Testis (tissue), 3 donors: Measurements from ENCODE around the gene ATG7. TPM values are rescaled to one million over a fixed set of nuclear protein-coding genes. Genes with fewer than 3 reads are reported as not detected.
"Not testable (repeated sequence)": the region's sequence is repeated elsewhere in the genome, so short reads cannot be mapped to it uniquely, and the experiment has no call there.

Experiments used
- DNase-seq: peaks from one replicate; pipeline ENCODE4 v3.0.0-alpha.2; 2019
- H3K27ac ChIP-seq, 2 donors: fragments of 200-600 bp; sonication (generic); one replicate each; pipeline ENCODE4 v1.5.1; 2019
- H3K27me3 ChIP-seq: fragments of 200-600 bp; sonication (generic); one replicate; pipeline ENCODE4 v1.5.1; 2019
- H3K36me3 ChIP-seq: fragments of 200-600 bp; sonication (generic); one replicate; pipeline ENCODE4 v1.5.1; 2017; ENCODE audit warnings: low read depth; ENCODE audit errors: missing control alignments
- H3K4me1 ChIP-seq: fragments of 200-600 bp; sonication (generic); one replicate; pipeline ENCODE4 v1.5.1; 2019
- H3K4me3 ChIP-seq, 2 donors: fragments of 200-600 bp; sonication (generic); one replicate each; pipeline ENCODE4 v1.5.1; 2017 to 2019
- H3K9me3 ChIP-seq: fragments of 200-600 bp; sonication (generic); one replicate; pipeline ENCODE4 v1.5.1; 2017
- POLR2A ChIP-seq: fragments of 450-650 bp; IDR thresholded peaks from one replicate; pipeline ENCODE4 v1.6.1; 2017; ENCODE audit warnings: antibody characterized with exemption, mild to moderate bottlenecking, moderate library complexity
- WGBS, 2 donors: methylation state at CpG; one replicate each; pipeline ENCODE4 v1.1.5; 2018; 5-methylcytosine and 5-hydroxymethylcytosine counted together
- intact Hi-C: fragments of 100-400 bp; cut with DNase I; formaldehyde crosslinking; loops from one replicate; pipeline ENCODE4 v1.15.1; 2023; ENCODE audit warnings: low total_unique reads
- polyA plus RNA-seq: library from polyadenylated mRNA; stranded (reverse); fragments of 350-450 nt; fragmentation: Illumina TruSeq; extraction: RNeasy Lipid Tissue Mini Kit (QIAGEN cat#74804); gene quantifications from one replicate; pipeline ENCODE4 v1.2.3, GENCODE V29; 2014; ENCODE audit warnings: low read depth, low replicate concordance; ENCODE audit not compliant: insufficient read depth
- total RNA-seq, 2 donors: library from RNA; depleted of rRNA; stranded (reverse); fragments of >200 nt; gene quantifications; one replicate each; pipeline ENCODE4 v1.2.3, GENCODE V29; 2016
- TF ChIP-seq, protein P1 (sequence below), 3 experiments: fragments of 450-650 bp in 2 of 3; fragments of 200-600 bp in 1 of 3; sonication (generic) in 1 of 3; IDR thresholded peaks; one replicate each; pipeline ENCODE4 v1.5.1; 2016 to 2019; ENCODE audit warnings: antibody characterized with exemption in 3 of 3, mild to moderate bottlenecking in 2 of 3, moderate library complexity in 1 of 3

The ATG7 gene
- total and polyA plus RNA-seq, 3 donors from 2014 or later: 52.9 to 95.4 (median 86.0) TPM

DNA sequence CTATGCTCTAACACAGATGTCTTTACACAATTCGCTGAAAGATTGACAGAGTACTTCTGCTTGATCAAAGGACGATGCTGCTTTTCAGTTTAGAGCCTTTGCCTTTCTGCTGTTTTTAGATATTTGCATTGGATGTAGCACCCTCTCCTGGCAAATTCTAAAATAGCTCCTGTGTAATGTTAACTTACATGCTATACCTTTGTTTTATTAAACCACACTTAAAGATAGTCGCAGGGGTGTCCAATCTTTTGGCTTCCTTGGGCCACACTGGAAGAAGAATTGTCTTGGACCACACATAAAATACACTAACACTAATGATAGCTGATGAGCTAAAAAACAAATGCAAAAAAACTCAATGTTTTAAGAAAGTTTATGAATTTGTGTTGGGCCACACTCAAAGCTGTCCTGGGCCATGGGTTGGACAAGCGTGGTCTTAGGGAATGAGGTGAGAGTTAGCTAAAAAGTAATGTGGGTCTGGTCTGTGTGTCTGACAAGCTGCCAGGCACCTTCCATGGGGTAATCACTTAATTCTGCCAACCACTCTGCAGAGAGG lies 62.9 kb downstream of the ATG7 start:
- no peaks in the 10 kb centered on the region for H3K4me1 ChIP-seq
- H3K9me3 ChIP-seq: no peaks in the 10 kb centered on the region
- 56 to 62% methylated on average over 4 of the region's 4 CpGs for WGBS, 2 donors
- intact Hi-C loops: loop anchor here (10.0 kb wide), 1 partner anchor 280 kb away; no protein-coding TSS in a partner anchor
- no peaks in the 10 kb centered on the region for H3K36me3 ChIP-seq
- H3K27ac ChIP-seq: no peak overlapping the region
- DNase-seq: no peak
- no peaks in the 10 kb centered on the region for H3K27me3 ChIP-seq
- TF ChIP-seq, protein P1, sequence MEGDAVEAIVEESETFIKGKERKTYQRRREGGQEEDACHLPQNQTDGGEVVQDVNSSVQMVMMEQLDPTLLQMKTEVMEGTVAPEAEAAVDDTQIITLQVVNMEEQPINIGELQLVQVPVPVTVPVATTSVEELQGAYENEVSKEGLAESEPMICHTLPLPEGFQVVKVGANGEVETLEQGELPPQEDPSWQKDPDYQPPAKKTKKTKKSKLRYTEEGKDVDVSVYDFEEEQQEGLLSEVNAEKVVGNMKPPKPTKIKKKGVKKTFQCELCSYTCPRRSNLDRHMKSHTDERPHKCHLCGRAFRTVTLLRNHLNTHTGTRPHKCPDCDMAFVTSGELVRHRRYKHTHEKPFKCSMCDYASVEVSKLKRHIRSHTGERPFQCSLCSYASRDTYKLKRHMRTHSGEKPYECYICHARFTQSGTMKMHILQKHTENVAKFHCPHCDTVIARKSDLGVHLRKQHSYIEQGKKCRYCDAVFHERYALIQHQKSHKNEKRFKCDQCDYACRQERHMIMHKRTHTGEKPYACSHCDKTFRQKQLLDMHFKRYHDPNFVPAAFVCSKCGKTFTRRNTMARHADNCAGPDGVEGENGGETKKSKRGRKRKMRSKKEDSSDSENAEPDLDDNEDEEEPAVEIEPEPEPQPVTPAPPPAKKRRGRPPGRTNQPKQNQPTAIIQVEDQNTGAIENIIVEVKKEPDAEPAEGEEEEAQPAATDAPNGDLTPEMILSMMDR (IDR thresholded peaks at IDR 0.05): peak in 2 of 3 experiments; percentile 38 to 51
- no peak for TF ChIP-seq POLR2A
- H3K4me3 ChIP-seq: no peak overlapping the region

GRCh38 chr3:11339541-11339940 lies 67.3 kb downstream of the ATG7 start:
- 82 to 85% methylated on average over 3 of the region's 3 CpGs for WGBS, 2 donors
- H3K4me3 ChIP-seq: no peak overlapping the region
- TF ChIP-seq, protein P1 (IDR thresholded peaks at IDR 0.05): no peak
- no peak for TF ChIP-seq POLR2A
- H3K27ac ChIP-seq: no peak overlapping the region
- no peaks in the 10 kb centered on the region for H3K4me1 ChIP-seq
- no peak for DNase-seq
- no peaks in the 10 kb centered on the region for H3K9me3 ChIP-seq
- H3K27me3 ChIP-seq: no peaks in the 10 kb centered on the region
- intact Hi-C loops: loop anchor here (10.0 kb wide), 1 partner anchor 285 kb away; no protein-coding TSS in a partner anchor
- H3K36me3 ChIP-seq: no peaks in the 10 kb centered on the region

DNA sequence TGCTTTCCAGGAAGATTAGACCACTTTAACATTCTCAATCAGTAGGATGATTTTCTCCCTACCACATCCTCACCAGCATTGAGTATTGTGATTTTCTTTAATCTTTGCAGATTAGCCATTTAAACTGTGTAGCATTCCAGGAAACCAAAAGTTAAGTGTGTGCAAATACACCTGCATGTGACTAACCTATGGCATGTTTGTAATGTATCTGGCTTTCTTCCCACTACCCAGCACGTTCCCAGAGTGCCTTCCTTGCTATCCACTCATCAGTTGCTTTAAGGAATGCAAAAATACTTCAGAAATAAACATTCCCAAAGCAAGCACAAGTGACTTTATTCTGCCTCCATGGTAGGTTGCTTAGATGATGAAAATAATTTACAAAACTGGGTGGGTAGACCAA lies 74.2 kb downstream of the ATG7 start:
- 83 to 86% methylated on average over 1 of the region's 1 CpG for WGBS, 2 donors
- H3K27ac ChIP-seq: no peak overlapping the region
- no peak for DNase-seq
- TF ChIP-seq, protein P1 (IDR thresholded peaks at IDR 0.05): no peak
- no peak for TF ChIP-seq POLR2A
- intact Hi-C loops: no loop called here
- H3K36me3 ChIP-seq: no peaks in the 10 kb centered on the region
- H3K4me1 ChIP-seq: no peaks in the 10 kb centered on the region
- H3K9me3 ChIP-seq: no peaks in the 10 kb centered on the region
- no peaks in the 10 kb centered on the region for H3K27me3 ChIP-seq
- no peak overlapping the region for H3K4me3 ChIP-seq

DNA sequence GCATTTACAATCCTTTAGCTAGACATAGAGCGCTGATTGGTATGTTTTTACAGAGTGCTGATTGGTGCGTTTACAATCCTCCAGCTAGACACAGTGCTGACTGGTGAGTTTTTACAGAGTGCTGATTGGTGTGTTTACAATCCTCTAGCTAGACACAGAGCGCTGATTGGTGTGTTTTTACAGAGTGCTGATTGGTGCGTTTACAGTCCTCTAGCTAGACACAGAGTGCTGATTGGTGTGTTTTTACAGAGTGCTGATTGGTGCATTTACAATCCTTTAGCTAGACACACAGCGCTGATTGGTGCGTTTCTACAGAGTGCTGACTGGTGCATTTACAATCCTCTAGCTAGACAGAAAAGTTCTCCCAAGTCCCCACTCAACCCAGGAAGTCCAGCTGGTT lies 76.7 kb downstream of the ATG7 start:
- H3K27me3 ChIP-seq, DNase-seq, intact Hi-C loops, H3K9me3 ChIP-seq, H3K4me3 ChIP-seq, H3K27ac ChIP-seq, H3K36me3 ChIP-seq, H3K4me1 ChIP-seq: not testable (repeated sequence)
- 95 to 96% methylated on average over 6 of the region's 6 CpGs for WGBS, 2 donors

- H3K27ac ChIP-seq: no peak overlapping the region
- no peaks in the 10 kb centered on the region for H3K9me3 ChIP-seq
- H3K4me3 ChIP-seq: no peak overlapping the region
- intact Hi-C loops: no loop called here
- no peak for TF ChIP-seq POLR2A
- TF ChIP-seq, protein P1 (IDR thresholded peaks at IDR 0.05): no peak
- H3K36me3 ChIP-seq: no peaks in the 10 kb centered on the region
- DNase-seq: no peak
- no peaks in the 10 kb centered on the region for H3K4me1 ChIP-seq
- H3K27me3 ChIP-seq: no peaks in the 10 kb centered on the region
- 86 to 94% methylated on average over 2 of the region's 2 CpGs for WGBS, 2 donors
These were observed 77.2 kb downstream of the ATG7 start for GRCh38 chr3:11349446-11349845.
